ENCODE data around the gene ALDH3A1.

Gene ALDH3A1

DNA sequence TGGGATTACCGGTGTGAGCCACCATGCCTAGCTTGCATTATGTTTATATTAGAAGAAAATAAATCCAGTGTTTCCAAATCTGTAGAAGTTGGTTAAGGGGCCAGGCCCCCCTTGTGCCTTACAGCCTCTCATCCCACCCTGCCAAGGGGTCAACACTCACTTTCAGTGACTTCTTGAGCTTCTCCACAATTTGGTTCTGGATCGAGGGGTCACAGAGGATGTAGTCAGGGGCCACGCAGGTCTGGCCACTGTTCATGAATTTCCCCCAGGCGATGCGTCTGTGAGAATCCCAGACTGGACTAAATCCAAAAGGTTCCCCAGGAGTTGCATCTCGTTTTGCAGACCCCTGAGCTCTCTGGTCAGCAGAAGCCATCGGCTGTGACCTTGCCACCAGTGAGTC lies 7.2 kb downstream of the ALDH3A1 start:
- FAIRE-seq: no peak

DNA sequence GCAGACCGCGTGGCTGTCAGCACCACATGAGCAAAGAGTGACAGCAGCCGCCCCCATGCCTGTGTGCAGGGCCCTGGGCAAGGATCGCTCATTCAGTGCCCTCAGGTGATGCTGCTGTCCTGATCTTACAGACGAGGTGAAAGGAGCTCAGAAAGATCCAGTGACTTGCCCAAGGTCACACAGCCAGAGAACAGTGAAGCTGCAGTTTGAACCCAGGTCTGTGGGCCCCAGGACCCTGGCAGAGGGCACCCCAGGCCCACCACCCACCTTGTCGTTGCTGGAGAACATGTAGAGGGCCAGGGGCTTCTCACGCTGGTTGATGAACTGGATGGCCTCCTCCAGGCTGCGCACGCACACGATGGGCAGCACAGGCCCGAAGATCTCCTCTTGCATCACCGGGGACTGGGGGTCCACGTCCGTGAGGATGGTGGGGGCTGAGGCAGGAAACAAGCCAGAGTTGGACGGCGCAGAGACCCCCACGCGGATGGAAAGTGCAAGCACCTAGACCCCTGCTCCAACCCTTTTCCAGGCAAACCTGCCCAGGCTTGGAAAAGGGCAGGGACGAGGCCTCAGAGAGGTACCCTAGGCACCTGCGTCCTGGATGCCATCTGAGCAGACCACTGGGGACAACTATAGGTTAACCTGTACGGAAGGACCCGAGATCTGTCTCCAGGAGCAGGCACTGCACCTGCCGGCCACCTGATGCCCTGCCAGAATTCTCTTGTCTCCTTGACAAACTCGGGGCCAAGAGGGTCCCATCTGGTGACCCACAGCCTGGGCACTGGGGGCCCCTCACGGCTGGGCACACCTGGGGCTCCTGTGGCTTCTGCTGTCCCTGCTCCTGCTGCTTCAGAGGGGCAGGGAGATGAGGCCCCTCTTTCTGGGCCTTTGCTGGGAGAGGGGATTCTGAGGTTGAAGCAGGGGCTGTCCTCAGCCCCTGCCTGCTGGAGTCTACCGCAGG lies 8.6 kb downstream of the ALDH3A1 start:
- FAIRE-seq: no peak

DNA sequence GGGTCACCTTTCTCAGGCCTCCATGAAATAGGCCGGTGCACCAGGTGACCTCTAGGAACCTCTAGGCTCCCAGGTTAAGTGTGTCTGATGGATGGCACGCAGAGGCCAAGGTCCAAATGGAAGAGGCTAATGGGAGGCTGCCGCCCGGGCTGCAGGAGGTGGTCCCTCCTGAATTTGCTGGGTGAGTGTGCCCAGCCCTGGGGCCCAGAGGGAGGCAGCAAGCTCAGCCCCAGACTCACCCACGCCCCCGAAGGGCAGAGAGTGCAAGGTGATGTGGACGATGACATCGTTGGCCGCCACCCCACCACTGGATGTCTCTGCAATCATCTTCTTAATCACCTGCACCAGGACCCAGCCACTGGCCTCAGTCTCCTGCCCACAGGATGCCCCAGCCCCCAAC lies 9.3 kb downstream of the ALDH3A1 start:
- no peak for FAIRE-seq

DNA sequence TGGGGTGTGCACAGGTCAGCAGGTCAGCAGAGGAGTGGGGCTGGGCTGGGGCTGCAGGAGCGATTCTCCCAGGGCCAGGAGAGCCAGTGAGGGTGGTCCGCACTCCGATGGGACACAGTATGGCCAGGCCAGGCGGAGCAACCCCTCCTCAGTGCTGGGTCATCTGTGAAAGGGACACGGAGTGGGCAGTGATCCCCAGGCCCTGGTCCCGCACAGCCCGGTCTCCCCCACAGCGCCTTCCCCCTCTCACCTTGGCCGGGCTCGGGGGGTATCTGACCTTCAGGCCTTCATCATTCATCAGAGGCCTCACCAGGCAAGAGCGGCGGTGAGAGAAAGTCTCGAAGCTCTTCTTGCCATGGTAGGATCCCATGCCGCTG lies 10.0 kb downstream of the ALDH3A1 start:
- no peak for FAIRE-seq

DNA sequence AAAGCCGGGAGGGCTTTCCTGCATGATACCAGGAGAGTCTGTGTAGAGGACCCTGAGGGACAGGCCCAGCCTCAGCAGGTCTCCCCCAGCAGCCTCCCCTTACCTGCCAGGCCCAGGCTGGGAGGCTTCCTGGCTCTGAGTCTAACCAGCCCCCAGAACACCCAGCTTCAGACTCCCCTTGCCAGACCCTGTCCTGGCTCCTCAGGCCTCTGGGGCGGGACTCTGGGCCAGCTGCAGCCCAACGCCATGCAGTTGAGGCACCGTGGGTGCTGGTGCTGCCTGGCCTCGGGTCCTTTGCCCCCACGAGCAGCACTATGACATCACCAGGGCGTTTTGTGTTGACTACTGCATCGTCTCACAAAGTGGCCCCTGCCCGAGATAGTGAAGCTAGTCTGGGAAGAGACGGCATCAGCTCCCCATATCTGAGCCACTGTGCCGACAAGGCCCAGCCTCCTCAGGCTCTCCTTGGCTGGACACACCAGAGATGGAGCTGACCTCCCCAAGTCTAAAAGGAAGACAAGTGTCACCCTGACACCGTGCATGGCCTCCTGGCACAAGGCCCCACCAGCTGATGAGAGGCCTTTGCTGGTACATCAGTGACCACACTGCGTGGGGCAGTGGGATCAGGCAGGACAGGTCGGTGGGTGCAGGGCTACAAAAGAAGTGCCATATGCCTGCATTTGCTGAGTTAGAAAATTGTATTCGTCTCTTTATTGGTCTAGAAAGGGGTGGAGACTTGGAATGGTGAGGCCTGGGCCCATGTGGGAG lies 10.6 kb downstream of the ALDH3A1 start:
- no peak for FAIRE-seq

DNA sequence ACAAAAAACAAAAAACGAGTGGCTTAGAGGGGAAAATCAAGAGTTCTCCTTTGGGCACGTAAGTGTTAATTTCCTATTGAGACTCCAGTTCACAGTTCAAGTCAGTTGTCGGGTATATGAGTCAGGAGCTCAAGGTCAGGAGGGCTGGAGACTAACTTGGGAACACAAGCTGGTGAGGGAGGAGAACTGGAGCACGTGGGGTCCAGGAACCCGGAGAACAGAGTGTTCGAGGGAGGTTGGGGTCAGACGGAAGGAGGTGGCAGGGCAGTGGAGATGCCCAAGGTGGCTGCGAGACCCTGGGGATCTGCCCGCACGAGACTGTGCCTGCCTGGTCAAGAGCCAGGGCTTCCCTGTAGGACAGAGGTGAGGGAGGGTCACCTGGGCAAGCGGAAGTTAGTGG lies 12.0 kb downstream of the ALDH3A1 start:
- no peak for FAIRE-seq

DNA sequence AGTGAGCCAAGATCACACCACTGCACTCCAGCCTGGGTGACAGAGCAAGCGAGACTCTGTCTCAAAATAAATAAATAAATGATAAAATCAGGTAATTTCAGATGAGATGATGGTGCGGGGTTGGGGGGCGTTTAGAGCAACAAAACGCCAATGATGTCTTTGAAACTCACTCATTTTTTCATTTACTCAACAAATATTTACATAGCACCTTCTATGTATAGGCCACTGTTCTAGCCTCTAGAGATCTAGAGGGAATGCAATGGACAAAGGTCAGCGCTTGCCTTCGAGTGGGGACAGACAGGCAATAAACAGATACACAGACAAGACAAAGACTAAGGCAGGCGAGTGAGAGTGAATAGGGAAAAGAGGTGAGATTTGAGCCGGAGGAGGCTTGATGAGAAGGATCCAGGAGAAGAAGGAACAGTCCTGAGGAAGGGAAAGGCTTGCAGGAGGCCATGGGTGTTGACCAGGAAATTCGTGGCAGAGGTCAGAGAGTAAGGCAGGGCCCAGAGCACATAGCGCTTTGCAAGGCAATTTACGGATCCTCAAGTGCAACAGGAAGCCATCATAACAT lies 14.1 kb downstream of the ALDH3A1 start:
- FAIRE-seq: no peak

DNA sequence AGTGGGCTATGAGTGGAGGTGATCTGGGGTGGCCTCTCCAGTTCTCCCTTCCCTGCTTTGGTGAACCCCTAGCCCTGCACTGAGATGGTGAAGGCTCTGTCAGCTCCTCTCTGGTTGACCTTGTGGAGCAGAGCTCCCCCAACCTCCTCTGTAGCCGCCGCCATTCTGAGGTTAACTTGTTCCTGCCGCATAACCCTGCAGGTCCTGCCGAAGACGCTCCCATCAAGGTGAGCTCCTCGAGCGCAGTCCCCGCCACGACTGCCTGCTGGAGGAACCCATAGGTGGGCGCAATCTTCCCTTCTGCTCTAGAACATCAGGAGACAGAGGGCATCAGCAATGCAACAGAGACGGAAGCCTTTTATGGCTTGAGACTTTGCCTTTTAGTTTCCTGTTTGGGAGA lies 16.5 kb downstream of the ALDH3A1 start:
- no peak for FAIRE-seq

DNA sequence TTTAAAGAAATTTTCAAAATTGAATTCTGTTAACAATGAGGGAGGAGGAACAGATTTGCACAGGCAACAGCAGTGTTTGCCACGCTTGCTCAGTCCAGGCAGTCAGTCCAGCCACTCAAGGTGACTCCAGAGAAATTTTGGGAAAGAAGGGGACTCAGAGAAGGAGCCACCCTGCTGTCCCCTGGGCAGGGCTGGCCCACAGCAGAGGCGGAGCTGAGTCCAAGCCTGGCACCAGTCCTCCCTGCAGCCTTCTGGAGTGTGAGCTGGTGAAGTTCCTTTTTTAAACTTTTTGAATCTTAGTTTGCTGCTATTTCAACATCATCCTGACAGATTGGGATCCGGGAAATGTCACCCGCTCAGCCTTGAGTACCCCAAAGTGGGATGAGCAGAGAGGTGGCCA lies 17.3 kb downstream of the ALDH3A1 start:
- FAIRE-seq: no peak

DNA sequence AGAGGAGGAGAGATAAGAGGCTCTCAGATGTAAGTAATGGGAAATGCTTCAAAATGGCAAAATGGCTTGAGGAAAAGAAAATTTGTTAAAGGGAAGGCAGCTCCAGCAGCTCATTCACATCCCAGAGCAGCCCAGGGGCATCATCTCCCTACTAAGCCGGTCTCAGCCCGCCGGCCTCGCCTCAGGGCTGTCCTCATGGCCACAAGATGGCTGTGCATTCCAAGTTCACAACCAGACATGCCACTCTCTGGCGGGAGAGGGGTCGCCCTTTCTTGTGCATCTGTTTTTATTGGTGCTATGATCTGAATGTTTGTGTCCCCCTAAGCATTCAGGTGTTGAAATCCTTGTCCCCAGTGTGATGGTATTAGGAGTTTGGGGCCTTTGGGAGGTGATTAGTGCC lies 18.2 kb downstream of the ALDH3A1 start:
- no peak for FAIRE-seq

DNA sequence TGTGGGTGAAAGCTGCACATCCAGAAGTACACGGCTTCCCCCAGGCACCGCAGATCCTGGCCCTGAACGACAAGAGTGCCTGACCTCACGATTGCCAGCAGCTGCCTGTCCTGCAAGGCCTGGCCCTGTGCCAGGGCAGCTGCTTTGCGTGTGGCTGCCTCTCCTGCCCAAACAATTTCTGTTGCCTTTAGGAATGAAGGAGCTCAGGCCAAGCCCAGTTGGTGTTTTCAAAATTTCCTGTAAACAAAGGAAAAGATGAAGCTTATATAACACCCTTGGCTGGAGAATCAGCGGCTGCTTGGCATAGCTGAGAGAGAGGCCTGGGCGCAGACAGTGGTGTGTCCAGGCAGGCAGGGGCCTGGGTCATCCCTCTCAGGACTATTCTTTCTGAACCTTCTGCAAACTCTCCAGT lies 20.0 kb downstream of the ALDH3A1 start:
- FAIRE-seq: no peak

DNA sequence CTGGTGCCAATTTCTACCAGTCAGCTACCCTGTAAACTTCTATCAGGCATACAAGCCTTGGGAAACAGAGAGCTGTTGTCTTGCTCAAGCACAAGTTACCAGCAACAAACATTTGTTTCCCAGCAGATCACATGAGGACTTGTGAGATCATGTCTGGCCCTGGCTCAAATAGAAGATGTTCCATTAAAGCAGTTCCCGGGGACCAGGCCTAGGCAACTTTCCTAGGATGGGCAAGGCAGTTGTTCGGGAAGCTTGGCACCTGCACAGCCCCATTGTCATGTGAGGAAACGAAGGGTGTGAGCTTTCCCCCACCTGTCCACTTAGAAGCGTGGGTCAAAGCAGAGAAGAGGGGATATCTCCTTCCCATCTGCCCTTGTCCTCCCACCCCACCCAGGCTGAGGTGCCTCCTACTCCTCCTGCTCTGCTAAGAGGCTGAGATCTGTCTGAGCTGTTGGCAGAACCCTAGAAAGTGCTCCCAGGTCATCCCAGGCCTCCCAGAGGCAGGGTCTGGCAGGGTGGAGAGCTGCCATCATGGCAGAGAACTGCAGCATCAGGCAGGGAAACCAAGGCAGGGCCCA lies 20.5 kb downstream of the ALDH3A1 start:
- FAIRE-seq: no peak

DNA sequence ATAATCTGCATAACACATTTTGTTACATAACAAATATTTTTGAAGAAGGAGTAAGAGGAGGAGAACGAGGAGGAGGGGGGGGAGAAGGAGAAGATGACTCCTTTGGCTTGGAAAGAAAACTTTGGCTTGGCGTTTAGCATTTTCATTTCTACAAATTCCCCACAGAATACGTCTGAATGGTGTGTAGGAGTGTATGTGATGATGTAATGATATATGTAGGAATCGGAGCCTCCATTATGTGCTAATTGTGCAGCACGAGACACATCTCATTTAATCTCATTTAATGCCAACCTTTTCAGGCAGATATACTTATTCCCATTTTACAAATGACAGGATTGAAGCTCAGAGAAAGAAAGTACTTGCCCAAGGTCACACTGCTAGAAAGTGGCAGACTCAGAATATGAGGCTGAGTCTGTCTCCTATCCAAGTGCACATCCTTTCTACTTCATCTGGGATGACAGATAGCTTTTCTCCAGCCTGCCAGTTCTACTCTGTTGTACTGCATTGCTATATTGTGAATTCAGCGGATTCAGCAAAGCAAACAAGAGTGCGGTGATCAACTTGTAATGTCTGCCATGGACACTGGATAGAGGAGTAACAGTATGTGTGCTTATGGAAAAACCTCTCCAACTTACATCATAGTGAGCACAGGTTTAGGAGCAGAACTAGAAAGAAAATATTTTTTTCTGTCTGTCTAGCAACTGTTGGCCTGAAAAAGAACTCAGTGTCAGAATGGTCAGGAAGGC lies 21.3 kb downstream of the ALDH3A1 start:
- no peak for FAIRE-seq

DNA sequence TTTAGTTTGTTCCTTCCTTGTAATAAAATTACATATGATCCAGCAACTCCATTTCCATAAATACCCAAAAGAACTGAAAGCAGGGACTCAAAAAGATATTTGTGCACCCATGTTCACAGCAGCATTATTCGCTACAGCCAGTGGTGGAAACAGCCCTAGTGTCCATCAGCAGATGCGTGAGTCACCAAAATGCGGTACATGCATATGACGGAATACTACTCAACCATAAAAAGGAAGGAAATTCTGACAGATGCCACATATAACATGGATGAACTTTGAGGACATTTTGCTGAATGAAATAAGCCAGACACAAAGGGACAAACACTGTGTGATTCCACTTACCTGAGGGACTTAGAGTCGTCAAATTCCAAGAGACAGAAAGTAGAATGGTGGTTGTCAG lies 22.6 kb downstream of the ALDH3A1 start:
- no peak for FAIRE-seq

DNA sequence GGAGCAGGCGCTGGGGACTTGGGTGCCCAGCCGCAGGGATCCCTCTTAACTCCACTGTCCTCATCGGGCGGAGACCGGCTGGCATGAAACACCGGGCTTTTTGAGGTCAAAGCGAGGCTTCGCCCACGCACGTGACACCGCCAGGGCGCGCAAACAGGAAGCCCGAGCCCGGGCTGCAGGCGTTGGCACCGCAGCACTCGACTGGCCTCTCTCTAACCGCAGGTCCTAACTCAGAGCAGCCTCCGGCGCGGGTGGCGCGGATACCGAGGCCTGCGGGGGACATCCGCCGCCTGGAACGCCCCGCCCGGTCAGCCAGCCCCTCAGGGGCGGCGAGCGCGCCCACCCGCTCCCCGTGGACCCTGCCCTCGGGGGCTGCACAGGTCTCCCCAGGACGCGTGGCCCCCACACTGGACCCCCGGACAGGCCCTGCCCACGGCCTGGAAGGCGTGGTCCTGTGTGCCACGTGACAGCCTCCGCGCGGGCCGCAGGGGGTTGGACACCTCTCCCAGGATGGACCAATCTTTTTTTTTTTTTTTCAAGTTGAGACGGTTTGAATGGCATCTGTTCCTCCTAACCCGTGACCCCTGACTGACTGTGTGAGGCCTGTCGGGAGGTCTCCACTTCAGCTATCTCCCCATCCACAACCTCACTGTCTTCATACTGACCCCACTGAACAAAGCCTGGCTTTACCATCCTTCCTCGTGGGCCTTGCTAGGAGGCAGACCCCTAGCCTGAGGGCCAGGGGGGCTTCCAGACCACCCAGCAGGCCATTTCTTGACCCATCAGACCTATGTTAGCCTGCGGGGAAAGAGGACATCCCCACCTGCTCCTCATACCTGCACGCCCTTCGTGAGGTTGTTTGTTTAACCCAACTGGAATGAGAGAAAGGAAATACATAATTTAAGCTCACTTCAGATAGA lies 23.3 kb downstream of the ALDH3A1 start:
- FAIRE-seq: no peak

DNA sequence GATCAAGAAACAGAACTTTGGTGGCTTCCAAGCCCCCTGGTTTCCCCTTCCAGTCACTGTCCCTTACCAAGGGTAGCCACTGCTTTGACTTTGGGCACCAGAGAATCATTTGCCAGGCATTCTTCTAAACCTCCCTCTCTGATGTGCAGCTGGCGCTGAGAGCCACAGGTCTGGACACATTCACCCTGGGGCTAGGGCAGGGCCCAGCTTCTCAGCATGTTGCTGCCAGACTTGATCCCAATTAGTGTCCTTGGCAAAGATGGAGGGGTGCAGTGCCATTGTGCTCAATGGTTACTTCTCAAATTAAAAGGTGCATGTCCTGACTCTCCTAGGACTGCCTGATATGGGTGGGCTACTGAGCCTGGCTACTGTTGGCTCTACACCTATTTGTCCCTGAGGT lies 24.1 kb downstream of the ALDH3A1 start:
- no peak for FAIRE-seq

DNA sequence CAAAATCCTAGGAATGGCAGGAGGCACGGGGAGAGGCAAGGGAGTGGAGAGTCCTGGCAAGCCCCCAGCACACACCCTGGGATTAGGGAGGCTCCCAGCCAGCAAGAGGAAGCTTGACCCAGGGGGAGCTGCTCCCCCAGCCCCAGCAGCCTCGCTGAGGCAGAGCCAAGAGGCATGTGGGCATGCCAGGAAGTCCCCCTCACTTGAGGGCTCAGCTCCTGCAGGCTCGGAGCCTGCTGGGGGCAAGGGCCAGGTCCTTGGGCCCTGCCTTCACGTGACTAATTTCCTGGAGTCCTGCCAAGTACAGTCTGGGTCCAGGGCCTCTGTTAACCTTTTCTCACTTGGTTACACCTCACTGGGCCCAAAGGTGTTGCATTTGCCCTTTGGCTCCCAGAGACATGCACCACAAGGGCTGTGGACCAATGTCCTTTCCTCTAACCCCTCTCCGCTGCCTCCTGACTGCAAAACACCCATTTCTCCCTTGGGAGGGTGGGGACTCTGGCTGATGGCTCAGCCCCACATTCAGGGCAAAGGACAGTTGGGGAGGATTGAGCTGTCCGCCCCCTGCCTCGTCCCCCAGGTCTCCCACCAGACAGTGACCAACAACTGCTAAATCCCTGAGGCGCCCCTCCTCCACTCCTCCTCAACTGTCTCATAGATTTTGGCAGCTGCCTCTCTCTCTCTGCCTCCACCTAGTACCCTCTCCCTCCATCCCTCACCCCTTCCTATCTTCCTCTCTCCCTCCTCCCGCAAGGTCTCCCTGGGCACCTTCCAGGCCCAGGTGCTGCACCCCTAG lies 27.3 kb downstream of the ALDH3A1 start:
- FAIRE-seq: no peak

DNA sequence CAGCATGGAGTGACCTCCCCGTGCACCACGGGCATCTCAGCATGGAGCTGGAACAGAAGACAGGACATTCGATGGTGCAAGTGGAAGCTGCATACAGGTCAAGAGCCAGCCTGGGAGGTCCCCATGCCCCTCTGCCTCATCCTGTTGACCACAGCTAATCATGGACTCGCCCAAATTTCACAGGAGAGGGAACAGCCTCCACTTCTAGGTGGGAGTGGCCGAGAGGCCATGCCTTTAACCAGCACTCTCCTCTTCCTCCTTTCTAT lies 28.0 kb downstream of the ALDH3A1 start:
- FAIRE-seq: no peak

DNA sequence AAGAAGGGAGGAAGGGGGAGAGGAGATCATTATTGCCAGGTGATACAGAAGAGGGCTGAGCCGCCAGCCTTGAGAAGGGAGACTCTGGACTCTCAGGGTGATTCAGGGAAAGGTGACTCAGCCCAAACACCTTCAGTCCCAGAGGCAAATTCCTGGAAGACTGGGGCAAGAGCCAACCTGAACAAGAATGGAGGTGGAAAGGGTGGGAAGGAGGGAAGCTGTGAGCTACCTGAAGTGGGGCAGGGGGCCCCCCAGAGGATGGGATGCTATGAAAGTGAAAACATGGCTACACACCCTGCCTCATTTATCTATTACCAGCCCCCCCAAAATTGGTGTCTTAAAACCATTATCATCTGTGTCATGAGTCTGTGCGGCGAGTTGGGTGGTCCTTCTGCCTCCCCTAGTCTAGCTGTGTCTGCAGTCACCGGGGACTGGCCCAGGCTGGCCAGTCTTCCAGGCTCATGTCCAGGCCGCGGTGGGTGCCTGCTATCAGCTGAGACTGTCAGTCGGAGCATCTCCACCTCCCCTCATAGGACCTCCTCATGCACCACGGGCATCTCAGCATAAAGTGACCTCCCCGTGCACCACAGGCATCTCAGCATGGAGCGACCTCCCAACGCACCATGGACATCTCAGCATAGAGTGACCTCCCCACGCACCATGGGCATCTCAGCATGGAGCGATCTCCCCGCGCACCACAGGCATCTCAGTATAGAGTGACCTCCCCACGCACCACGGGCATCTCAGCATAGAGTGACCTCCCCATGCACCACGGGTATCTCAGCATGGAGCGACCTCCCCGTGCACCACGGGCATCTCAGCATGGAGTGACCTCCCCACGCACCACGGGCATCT lies 28.5 kb downstream of the ALDH3A1 start:
- no peak for FAIRE-seq

Data from G401.6 (cell line).